H9 (cell line): Measurements from ENCODE around the gene AMER2. TPM values are rescaled to one million over a fixed set of nuclear protein-coding genes. Genes with fewer than 3 reads are reported as not detected.

ENCODE experiments used
- DNase-seq: peaks from one replicate; pipeline ENCODE4 v3.0.0-alpha.2; 2017
- H2AFZ ChIP-seq: one replicate; pipeline ENCODE4 v1.6.1; 2013; ENCODE audit warnings: mild to moderate bottlenecking, low read length, control low read depth, moderate library complexity
- H2AK5ac ChIP-seq: 2 replicates; pipeline ENCODE4 v1.6.1; 2013; ENCODE audit warnings: low read length, control low read depth, mixed read lengths; ENCODE audit not compliant: insufficient read length
- H2BK120ac ChIP-seq: one replicate; pipeline ENCODE4 v1.6.1; 2013; ENCODE audit warnings: low read depth, mild to moderate bottlenecking, low read length, control low read depth, inconsistent platforms; ENCODE audit not compliant: poor library complexity, severe bottlenecking
- H2BK12ac ChIP-seq: 2 replicates; pipeline ENCODE4 v1.6.1; 2013; ENCODE audit warnings: low read length, control low read depth, mixed read lengths, low read depth; ENCODE audit not compliant: insufficient read length
- H2BK15ac ChIP-seq: 2 replicates; pipeline ENCODE4 v1.6.1; 2013; ENCODE audit warnings: low read depth, low read length, control low read depth
- H2BK20ac ChIP-seq: one replicate; pipeline ENCODE4 v1.6.1; 2013; ENCODE audit warnings: low read depth, mild to moderate bottlenecking, low read length, control low read depth, inconsistent platforms; ENCODE audit not compliant: poor library complexity, severe bottlenecking
- H2BK5ac ChIP-seq: 2 replicates; pipeline ENCODE4 v1.6.1; 2013; ENCODE audit warnings: low read length, control low read depth, mixed read lengths; ENCODE audit not compliant: insufficient read length
- H3K14ac ChIP-seq: 2 replicates; pipeline ENCODE4 v1.6.1; 2013; ENCODE audit warnings: low read length, control low read depth; ENCODE audit not compliant: insufficient read depth
- H3K18ac ChIP-seq: 2 replicates; pipeline ENCODE4 v1.6.1; 2013; ENCODE audit warnings: low read depth, mild to moderate bottlenecking, mixed read lengths, low read length, control low read depth; ENCODE audit not compliant: insufficient read length
- H3K23ac ChIP-seq: 2 replicates; pipeline ENCODE4 v1.6.1; 2013; ENCODE audit warnings: low read length, control low read depth, mixed read lengths, low read depth; ENCODE audit not compliant: insufficient read length
- H3K23me2 ChIP-seq: 2 replicates; pipeline ENCODE4 v1.6.1; 2013; ENCODE audit warnings: low read depth, mild to moderate bottlenecking, mixed read lengths, low read length, control low read depth; ENCODE audit not compliant: insufficient read length, poor library complexity, severe bottlenecking
- H3K27ac ChIP-seq: 2 replicates; pipeline ENCODE4 v1.5.1; 2013; ENCODE audit warnings: low read length, control low read depth, mixed read lengths, low read depth; ENCODE audit not compliant: insufficient read length
- H3K27me3 ChIP-seq: 2 replicates; pipeline ENCODE4 v1.6.1; 2013; ENCODE audit warnings: low read length, control low read depth, inconsistent platforms; ENCODE audit not compliant: insufficient read depth
- H3K4ac ChIP-seq: 2 replicates; pipeline ENCODE4 v1.6.1; 2013; ENCODE audit warnings: low read depth, mild to moderate bottlenecking, control low read depth, inconsistent platforms, low read length, moderate library complexity
- H3K4me1 ChIP-seq: 2 replicates; pipeline ENCODE4 v1.6.1; 2013; ENCODE audit warnings: low read length, control low read depth, inconsistent platforms; ENCODE audit not compliant: insufficient read depth
- H3K4me2 ChIP-seq: 2 replicates; pipeline ENCODE4 v1.6.1; 2013; ENCODE audit warnings: low read length, control low read depth, mixed read lengths; ENCODE audit not compliant: insufficient read length, insufficient read depth
- H3K56ac ChIP-seq: 2 replicates; pipeline ENCODE4 v1.6.1; 2013; ENCODE audit warnings: low read depth, mild to moderate bottlenecking, mixed read lengths, low read length, control low read depth; ENCODE audit not compliant: insufficient read length
- H3K79me1 ChIP-seq: 2 replicates; pipeline ENCODE4 v1.6.1; 2013; ENCODE audit warnings: low read depth, mild to moderate bottlenecking, moderate library complexity, low read length, control low read depth, inconsistent platforms; ENCODE audit not compliant: insufficient read depth, poor library complexity, severe bottlenecking
- H3K79me2 ChIP-seq: 2 replicates; pipeline ENCODE4 v1.6.1; 2013; ENCODE audit warnings: low read length, control low read depth, inconsistent platforms; ENCODE audit not compliant: insufficient read depth
- H3K9ac ChIP-seq: 2 replicates; pipeline ENCODE4 v1.6.1; 2013; ENCODE audit warnings: low read length, control low read depth, mixed read lengths; ENCODE audit not compliant: insufficient read length; ENCODE audit errors: extremely low read depth
- H3K9me3 ChIP-seq: one replicate; pipeline ENCODE4 v1.6.1; 2013; ENCODE audit warnings: low read depth, low read length, inconsistent platforms; ENCODE audit not compliant: control insufficient read depth
- H3T11ph ChIP-seq: one replicate; pipeline ENCODE4 v1.6.1; 2013; ENCODE audit warnings: mild to moderate bottlenecking, low read length, control low read depth, inconsistent platforms
- H4K20me1 ChIP-seq: one replicate; pipeline ENCODE4 v1.6.1; 2013; ENCODE audit not compliant: control insufficient read depth, insufficient read length, insufficient read depth
- H4K5ac ChIP-seq: 2 replicates; pipeline ENCODE4 v1.6.1; 2013; ENCODE audit warnings: low read depth, mild to moderate bottlenecking, mixed read lengths, low read length, control low read depth; ENCODE audit not compliant: insufficient read length
- H4K8ac ChIP-seq: replicated peaks from 2 replicates; pipeline ENCODE4 v1.6.1; 2013; ENCODE audit warnings: low read length, control low read depth, mixed read lengths, low read depth; ENCODE audit not compliant: insufficient read length
- H4K91ac ChIP-seq: 2 replicates; pipeline ENCODE4 v1.6.1; 2013; ENCODE audit warnings: low read depth, mild to moderate bottlenecking, moderate library complexity, mixed read lengths, low read length, control low read depth; ENCODE audit not compliant: insufficient read length
- H3K27ac Mint-ChIP-seq, 3 experiments: 2 replicates in 2 of 3; 3 replicates in 1 of 3; pipeline ENCODE4 v1.8.0; 2020 to 2021; ENCODE audit warnings: mixed read lengths in 3 of 3, mild to moderate bottlenecking in 1 of 3, moderate library complexity in 1 of 3
- H3K27me3 Mint-ChIP-seq: 2 replicates; pipeline ENCODE4 v1.8.0; 2021; ENCODE audit warnings: low read depth, mild to moderate bottlenecking, moderate library complexity, mixed read lengths
- H3K36me3 Mint-ChIP-seq, 3 experiments: 2 replicates in 2 of 3; 3 replicates in 1 of 3; pipeline ENCODE4 v1.8.0; 2020 to 2021; ENCODE audit warnings: low read depth in 3 of 3, mixed read lengths in 3 of 3; ENCODE audit not compliant: insufficient read depth in 1 of 3
- H3K4me1 Mint-ChIP-seq, 2 experiments: 2 replicates each; pipeline ENCODE4 v1.8.0; 2020; ENCODE audit warnings: mixed read lengths in 2 of 2
- H3K4me3 Mint-ChIP-seq, 2 experiments: 2 replicates in 1 of 2; 3 replicates in 1 of 2; pipeline ENCODE4 v1.8.0; 2020 to 2021; ENCODE audit warnings: mild to moderate bottlenecking in 2 of 2, mixed read lengths in 2 of 2, moderate library complexity in 1 of 2
- H3K9me3 Mint-ChIP-seq, 2 experiments: 2 replicates in 1 of 2; 3 replicates in 1 of 2; pipeline ENCODE4 v1.8.0; 2020; ENCODE audit warnings: mild to moderate bottlenecking in 2 of 2, mixed read lengths in 2 of 2, moderate library complexity in 1 of 2
- WGBS: extraction: QIAGEN DNeasy Blood & Tissue Kit; methylation state at CpG from one replicate; pipeline ENCODE4 v1.1.7; 2013; ENCODE audit warnings: missing lambda C conversion rate, low lambda C conversion rate, mixed read lengths; ENCODE audit not compliant: insufficient read length; ENCODE audit errors: extremely low coverage; 5-methylcytosine and 5-hydroxymethylcytosine counted together
- total RNA-seq: library from RNA; stranded (reverse); gene quantifications from 2 replicates; pipeline ENCODE4 v1.2.1, GENCODE V29; 2021
- TF ChIP-seq, protein P1 (sequence below): fragments of 200-600 bp; sonication (generic); conservative IDR thresholded peaks from 3 replicates; pipeline ENCODE4 v1.8.0; 2021; ENCODE audit warnings: antibody characterized with exemption, mild to moderate bottlenecking

AMER2 gene
- total RNA-seq, 1 experiment from 2014 or later, result 0.02 TPM

DNA sequence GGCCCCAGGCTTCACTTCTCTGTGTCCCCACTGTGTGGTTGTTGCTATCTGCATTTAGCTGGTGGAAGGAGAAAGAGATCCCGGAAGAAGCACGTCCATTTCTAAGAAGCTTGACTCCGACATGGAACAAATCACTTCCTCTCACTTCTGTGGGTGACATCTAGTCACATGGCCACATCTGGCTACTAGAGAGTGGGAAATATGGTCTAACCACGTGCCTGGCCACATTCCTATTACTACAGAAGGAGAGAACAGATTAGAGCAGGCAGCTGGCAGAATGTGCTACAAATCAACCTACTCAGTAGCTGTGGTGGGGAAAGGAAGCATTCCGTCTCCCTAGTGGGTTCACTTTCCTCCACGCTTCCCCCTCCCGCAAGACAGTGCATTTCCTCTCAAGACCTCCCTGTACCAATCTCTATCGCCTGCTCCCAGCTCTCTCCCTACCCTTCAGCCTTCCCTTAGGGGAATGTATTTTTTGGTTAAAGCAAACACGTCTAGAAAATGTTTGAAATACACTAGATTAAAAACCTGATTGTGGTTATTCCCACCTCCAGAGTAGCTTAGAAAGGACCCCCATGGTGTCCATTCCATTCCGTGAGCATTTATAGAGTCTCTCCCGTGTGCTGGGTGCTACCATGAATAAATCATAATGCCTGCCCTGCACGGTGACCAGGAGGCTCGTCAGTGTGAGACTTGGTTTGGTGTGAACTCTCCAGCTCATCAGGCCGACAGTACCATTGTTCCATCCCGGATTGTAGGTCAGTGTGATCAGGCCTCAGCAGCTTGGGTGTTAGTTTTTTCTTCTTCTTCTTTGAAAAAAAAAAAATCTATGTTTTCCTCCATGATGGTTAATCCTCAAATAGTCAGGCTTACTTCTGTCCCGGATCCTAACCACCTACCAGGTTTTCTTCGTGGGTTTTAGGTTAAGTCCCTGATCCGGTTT, 8.0 kb upstream of the AMER2 start:
- H2BK20ac ChIP-seq, result no peak overlapping the region
- H3K9ac ChIP-seq, result no peak overlapping the region
- H3K79me1 ChIP-seq, result no peaks in the 10 kb centered on the region
- no peak overlapping the region for H2AFZ ChIP-seq
- Mint-ChIP-seq H3K4me1 (peaks cover 14 to 17% of the 10 kb centered on the region in 2 experiments), H3K36me3 (peaks cover 0 to 2% (median 0%) of the 10 kb centered on the region in 3 experiments; a peak in 2 of 7 replicates), H3K27me3 (peaks cover 18% of the 10 kb centered on the region), H3K9me3 (peaks cover 0 to 2% of the 10 kb centered on the region in 2 experiments; a peak in 3 of 5 replicates), H3K4me3 (no peak overlapping the region), H3K27ac (no peak overlapping the region)
- no peaks in the 10 kb centered on the region for H4K20me1 ChIP-seq
- H3K27me3 ChIP-seq, result no peaks in the 10 kb centered on the region
- no peak overlapping the region for H3K23ac ChIP-seq
- TF ChIP-seq, protein P1, sequence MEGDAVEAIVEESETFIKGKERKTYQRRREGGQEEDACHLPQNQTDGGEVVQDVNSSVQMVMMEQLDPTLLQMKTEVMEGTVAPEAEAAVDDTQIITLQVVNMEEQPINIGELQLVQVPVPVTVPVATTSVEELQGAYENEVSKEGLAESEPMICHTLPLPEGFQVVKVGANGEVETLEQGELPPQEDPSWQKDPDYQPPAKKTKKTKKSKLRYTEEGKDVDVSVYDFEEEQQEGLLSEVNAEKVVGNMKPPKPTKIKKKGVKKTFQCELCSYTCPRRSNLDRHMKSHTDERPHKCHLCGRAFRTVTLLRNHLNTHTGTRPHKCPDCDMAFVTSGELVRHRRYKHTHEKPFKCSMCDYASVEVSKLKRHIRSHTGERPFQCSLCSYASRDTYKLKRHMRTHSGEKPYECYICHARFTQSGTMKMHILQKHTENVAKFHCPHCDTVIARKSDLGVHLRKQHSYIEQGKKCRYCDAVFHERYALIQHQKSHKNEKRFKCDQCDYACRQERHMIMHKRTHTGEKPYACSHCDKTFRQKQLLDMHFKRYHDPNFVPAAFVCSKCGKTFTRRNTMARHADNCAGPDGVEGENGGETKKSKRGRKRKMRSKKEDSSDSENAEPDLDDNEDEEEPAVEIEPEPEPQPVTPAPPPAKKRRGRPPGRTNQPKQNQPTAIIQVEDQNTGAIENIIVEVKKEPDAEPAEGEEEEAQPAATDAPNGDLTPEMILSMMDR, result no peak
- no peak overlapping the region for H2BK12ac ChIP-seq
- H3K9me3 ChIP-seq, result no peaks in the 10 kb centered on the region
- H3K27ac ChIP-seq, result no peak overlapping the region
- H3T11ph ChIP-seq, result no peak overlapping the region
- H3K23me2 ChIP-seq, result no peaks in the 10 kb centered on the region
- no peak overlapping the region for H2BK120ac ChIP-seq
- no peaks in the 10 kb centered on the region for H3K79me2 ChIP-seq
- H2BK15ac ChIP-seq, result no peak overlapping the region
- H3K4me2 ChIP-seq, result no peak overlapping the region
- no peak overlapping the region for H3K18ac ChIP-seq
- WGBS, result no CpG with 5 or more reads among the region's 18 CpGs
- H2AK5ac ChIP-seq, result no peak overlapping the region
- no peak overlapping the region for H3K4ac ChIP-seq
- peaks cover 3% of the 10 kb centered on the region; the same call in 1 of the 2 replicates for H3K4me1 ChIP-seq
- no peak overlapping the region for H3K56ac ChIP-seq
- H3K14ac ChIP-seq, result no peak overlapping the region
- no peak overlapping the region for H4K8ac ChIP-seq
- no peak overlapping the region for H2BK5ac ChIP-seq
- H4K5ac ChIP-seq, result no peak overlapping the region
- no peak for DNase-seq
- H4K91ac ChIP-seq, result no peak overlapping the region
